Measurements from ENCODE around the gene TCL1A.
A peak's percentile ranks its signal among the peaks of the same experiment; 100 is the strongest.

TCL1A gene

GRCh38 chr14:95703805-95704204 is 10.1 kb downstream of the TCL1A start (continued):
- TF ChIP-seq KLF8 (tag by site-specific recombination; IDR thresholded peaks at IDR 0.05): no peak
- no peak for TF ChIP-seq ZNF366 (tag by site-specific recombination; conservative IDR thresholded peaks at IDR 0.05)
- no peak for TF ChIP-seq REPIN1 (tag by site-specific recombination; IDR thresholded peaks at IDR 0.05; ENCODE audit: low read depth)

- ChIA-PET CTCF (no interaction called here), POLR2A (no interaction called here)
- TF ChIP-seq ZNF223 (tag by site-specific recombination; IDR thresholded peaks at IDR 0.05): no peak
- peak; percentile 91 for TF ChIP-seq ZNF133 (tag by site-specific recombination; IDR thresholded peaks at IDR 0.05)
- Histone ChIP-seq H3K4me3 (ENCODE audit: low read depth, low read length) (no peak overlapping the region), H3K9me3 (ENCODE audit: control insufficient read depth, insufficient read depth, low read depth, low read length) (no peaks in the 10 kb centered on the region), H3K27ac (ENCODE audit: extremely low read depth, low read depth, low read length) (no peak overlapping the region), H3K4me1 (ENCODE audit: control insufficient read depth, insufficient read depth, low read length) (peaks cover 19% of the 10 kb centered on the region), H3K36me3 (ENCODE audit: control insufficient read depth in 2 of 2, insufficient read depth in 1 of 2, low read length in 2 of 2) (no peaks in the 10 kb centered on the region)
Observed at GRCh38 chr14:95703341-95703740, 10.6 kb downstream of the TCL1A start.

- ChIA-PET POLR2A (no interaction called here), CTCF (interaction anchor here (0.8 kb wide), 1 partner anchor 72 kb away, joined by 3 read pairs; no protein-coding TSS in a partner anchor)
- Histone ChIP-seq H3K4me3 (ENCODE audit: low read depth, low read length) (no peak overlapping the region), H3K36me3 (ENCODE audit: control insufficient read depth in 2 of 2, insufficient read depth in 1 of 2, low read length in 2 of 2) (no peaks in the 10 kb centered on the region), H3K4me1 (ENCODE audit: control insufficient read depth, insufficient read depth, low read length) (peaks cover 19% of the 10 kb centered on the region), H3K9me3 (ENCODE audit: control insufficient read depth, insufficient read depth, low read depth, low read length) (no peaks in the 10 kb centered on the region), H3K27ac (ENCODE audit: extremely low read depth, low read depth, low read length) (no peak overlapping the region)
- TF ChIP-seq ZNF521 (tag by site-specific recombination; IDR thresholded peaks at IDR 0.05) (no peak), GLIS1 (tag by site-specific recombination; IDR thresholded peaks at IDR 0.05) (peak; percentile 77), ZSCAN30 (tag by site-specific recombination; IDR thresholded peaks at IDR 0.05) (peak; percentile 67; the same call in 1 of the 2 replicates), WT1 (tag by site-specific recombination; IDR thresholded peaks at IDR 0.05) (peak; percentile 63; the same call in 1 of the 2 replicates), PRDM6 (tag by site-specific recombination; IDR thresholded peaks at IDR 0.05) (peak; percentile 90), ZBTB8A (tag by site-specific recombination; IDR thresholded peaks at IDR 0.05) (peak; percentile 28; the same call in 1 of the 2 replicates), ZNF169 (tag by site-specific recombination; IDR thresholded peaks at IDR 0.05) (no peak), ZNF561 (tag by site-specific recombination; IDR thresholded peaks at IDR 0.05; ENCODE audit: borderline replicate concordance) (peak; percentile 35; the same call in 1 of the 2 replicates), KLF1 (tag by site-specific recombination; IDR thresholded peaks at IDR 0.05) (peak; percentile 7; the same call in 1 of the 2 replicates), ZNF843 (tag by site-specific recombination; IDR thresholded peaks at IDR 0.05) (peak; percentile 89), ZNF514 (tag by site-specific recombination; IDR thresholded peaks at IDR 0.05) (no peak), FEZF1 (tag by site-specific recombination; IDR thresholded peaks at IDR 0.05) (peak; percentile 79), ZNF324 (tag by site-specific recombination; IDR thresholded peaks at IDR 0.05) (no peak), ZNF449 (tag by site-specific recombination; IDR thresholded peaks at IDR 0.05) (peak; percentile 61), ZNF658 (tag by site-specific recombination; IDR thresholded peaks at IDR 0.05) (no peak), OSR2 (tag by site-specific recombination; IDR thresholded peaks at IDR 0.05) (peak; percentile 64; the same call in 1 of the 2 replicates), MZF1 (tag by site-specific recombination; IDR thresholded peaks at IDR 0.05; ENCODE audit: borderline replicate concordance) (no peak; the same call in 1 of the 2 replicates), SCRT2 (tag by site-specific recombination; IDR thresholded peaks at IDR 0.05) (no peak; the same call in 1 of the 2 replicates), ZNF366 (tag by site-specific recombination; conservative IDR thresholded peaks at IDR 0.05) (peak; percentile 25; the same call in 1 of the 2 replicates)
- TF ChIP-seq, protein P1, sequence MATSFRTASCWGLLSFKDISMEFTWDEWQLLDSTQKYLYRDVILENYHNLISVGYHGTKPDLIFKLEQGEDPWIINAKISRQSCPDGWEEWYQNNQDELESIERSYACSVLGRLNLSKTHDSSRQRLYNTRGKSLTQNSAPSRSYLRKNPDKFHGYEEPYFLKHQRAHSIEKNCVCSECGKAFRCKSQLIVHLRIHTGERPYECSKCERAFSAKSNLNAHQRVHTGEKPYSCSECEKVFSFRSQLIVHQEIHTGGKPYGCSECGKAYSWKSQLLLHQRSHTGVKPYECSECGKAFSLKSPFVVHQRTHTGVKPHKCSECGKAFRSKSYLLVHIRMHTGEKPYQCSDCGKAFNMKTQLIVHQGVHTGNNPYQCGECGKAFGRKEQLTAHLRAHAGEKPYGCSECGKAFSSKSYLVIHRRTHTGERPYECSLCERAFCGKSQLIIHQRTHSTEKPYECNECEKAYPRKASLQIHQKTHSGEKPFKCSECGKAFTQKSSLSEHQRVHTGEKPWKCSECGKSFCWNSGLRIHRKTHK (tag by site-specific recombination; IDR thresholded peaks at IDR 0.05): no peak
- TF ChIP-seq, protein P2, sequence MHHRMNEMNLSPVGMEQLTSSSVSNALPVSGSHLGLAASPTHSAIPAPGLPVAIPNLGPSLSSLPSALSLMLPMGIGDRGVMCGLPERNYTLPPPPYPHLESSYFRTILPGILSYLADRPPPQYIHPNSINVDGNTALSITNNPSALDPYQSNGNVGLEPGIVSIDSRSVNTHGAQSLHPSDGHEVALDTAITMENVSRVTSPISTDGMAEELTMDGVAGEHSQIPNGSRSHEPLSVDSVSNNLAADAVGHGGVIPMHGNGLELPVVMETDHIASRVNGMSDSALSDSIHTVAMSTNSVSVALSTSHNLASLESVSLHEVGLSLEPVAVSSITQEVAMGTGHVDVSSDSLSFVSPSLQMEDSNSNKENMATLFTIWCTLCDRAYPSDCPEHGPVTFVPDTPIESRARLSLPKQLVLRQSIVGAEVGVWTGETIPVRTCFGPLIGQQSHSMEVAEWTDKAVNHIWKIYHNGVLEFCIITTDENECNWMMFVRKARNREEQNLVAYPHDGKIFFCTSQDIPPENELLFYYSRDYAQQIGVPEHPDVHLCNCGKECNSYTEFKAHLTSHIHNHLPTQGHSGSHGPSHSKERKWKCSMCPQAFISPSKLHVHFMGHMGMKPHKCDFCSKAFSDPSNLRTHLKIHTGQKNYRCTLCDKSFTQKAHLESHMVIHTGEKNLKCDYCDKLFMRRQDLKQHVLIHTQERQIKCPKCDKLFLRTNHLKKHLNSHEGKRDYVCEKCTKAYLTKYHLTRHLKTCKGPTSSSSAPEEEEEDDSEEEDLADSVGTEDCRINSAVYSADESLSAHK (tag by site-specific recombination; IDR thresholded peaks at IDR 0.05): peak; percentile 99
- TF ChIP-seq, protein P3, sequence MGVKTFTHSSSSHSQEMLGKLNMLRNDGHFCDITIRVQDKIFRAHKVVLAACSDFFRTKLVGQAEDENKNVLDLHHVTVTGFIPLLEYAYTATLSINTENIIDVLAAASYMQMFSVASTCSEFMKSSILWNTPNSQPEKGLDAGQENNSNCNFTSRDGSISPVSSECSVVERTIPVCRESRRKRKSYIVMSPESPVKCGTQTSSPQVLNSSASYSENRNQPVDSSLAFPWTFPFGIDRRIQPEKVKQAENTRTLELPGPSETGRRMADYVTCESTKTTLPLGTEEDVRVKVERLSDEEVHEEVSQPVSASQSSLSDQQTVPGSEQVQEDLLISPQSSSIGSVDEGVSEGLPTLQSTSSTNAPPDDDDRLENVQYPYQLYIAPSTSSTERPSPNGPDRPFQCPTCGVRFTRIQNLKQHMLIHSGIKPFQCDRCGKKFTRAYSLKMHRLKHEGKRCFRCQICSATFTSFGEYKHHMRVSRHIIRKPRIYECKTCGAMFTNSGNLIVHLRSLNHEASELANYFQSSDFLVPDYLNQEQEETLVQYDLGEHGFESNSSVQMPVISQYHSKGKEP (tag by site-specific recombination; IDR thresholded peaks at IDR 0.05): peak; percentile 76
Observed at GRCh38 chr14:95701846-95702221, 12.1 kb downstream of the TCL1A start.
